ENCODE data around the gene DIRAS1.
"Not testable (repeated sequence)": the region's sequence is repeated elsewhere in the genome, so short reads cannot be mapped to it uniquely, and the experiment has no call there.

DIRAS1 gene

DNA sequence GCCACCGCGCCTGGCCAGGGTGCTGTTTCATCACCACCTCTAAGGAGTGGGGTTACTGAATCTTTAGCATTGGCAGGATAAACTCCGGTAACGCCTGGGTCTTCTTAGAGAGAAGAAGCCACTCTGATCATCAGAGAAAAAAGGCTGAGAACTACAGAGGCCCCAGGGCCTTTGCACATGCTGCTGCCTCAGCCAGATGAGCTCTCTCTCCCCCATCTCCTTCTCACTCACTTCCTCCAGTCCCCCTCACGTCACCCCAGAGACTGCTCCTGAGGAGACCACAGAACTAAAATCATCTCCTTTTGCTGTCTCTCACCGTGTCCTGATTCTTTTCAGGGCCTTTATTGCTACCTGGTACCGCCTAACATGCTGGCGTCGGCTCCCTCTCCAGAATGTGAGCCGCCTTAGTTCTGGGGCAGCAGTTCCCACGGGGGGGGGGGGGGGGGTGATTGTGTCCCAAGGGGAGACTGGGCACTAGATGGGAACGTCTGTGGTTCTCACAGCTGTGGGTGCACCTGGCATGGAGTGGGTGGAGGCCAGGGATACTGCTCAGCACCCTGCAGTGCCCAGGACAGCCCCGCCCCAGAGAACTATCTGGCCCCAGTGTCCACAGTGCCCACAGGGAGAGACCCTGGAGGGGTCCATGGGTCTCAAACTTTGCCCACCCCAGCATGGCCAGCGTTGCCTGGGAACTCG, 5.1 kb upstream of the DIRAS1 start:
- no peak for DNase-seq

- DNase-seq = no peak
These were observed 3.0 kb upstream of the DIRAS1 start for GRCh38 chr19:2724148-2724557.

- DNase-seq = no peak
These were observed 2.6 kb upstream of the DIRAS1 start for GRCh38 chr19:2723747-2724146.

GRCh38 chr19:2723345-2723715, 2.2 kb upstream of the DIRAS1 start:
- DNase-seq = no peak

DNA sequence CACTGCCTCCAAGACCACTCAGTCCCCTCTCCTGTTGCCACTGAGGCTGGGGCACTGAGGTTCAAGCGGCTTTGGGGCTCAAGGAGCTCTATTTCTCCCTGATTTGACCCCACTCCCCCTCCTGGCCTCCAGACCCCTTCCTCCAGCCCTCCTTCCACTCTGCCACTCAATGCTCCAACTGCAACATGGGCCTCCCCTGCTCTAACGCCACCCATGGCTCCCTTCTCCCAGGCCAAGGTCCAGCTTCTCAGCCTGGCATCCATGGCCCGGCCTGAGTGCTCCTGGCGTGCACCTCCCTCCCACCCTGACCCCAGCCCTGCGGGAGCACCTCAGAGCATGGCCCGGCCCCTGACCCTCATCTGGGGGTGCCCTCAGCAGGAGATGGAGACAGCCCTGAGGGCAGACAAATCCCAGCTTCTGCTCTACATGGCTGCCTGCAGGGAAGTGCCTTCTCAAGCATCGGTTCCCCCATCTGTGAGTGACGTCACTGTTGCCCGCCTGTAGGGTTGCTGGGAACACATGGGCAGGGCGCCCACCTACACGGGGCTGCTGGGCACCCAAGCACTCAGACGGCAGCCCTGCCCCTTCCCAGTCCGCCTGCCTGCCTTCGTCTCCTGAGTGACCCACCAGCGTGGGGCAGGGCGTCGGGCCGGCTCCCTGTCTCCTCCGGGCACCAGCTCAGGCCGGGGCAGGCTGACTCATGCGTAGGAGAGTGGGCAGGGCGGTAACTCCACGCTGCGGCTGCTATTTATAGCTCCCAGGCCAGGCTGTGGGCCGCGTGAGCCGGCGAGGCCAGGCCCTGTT, 1.6 kb upstream of the DIRAS1 start:
- DNase-seq = no peak

DNA sequence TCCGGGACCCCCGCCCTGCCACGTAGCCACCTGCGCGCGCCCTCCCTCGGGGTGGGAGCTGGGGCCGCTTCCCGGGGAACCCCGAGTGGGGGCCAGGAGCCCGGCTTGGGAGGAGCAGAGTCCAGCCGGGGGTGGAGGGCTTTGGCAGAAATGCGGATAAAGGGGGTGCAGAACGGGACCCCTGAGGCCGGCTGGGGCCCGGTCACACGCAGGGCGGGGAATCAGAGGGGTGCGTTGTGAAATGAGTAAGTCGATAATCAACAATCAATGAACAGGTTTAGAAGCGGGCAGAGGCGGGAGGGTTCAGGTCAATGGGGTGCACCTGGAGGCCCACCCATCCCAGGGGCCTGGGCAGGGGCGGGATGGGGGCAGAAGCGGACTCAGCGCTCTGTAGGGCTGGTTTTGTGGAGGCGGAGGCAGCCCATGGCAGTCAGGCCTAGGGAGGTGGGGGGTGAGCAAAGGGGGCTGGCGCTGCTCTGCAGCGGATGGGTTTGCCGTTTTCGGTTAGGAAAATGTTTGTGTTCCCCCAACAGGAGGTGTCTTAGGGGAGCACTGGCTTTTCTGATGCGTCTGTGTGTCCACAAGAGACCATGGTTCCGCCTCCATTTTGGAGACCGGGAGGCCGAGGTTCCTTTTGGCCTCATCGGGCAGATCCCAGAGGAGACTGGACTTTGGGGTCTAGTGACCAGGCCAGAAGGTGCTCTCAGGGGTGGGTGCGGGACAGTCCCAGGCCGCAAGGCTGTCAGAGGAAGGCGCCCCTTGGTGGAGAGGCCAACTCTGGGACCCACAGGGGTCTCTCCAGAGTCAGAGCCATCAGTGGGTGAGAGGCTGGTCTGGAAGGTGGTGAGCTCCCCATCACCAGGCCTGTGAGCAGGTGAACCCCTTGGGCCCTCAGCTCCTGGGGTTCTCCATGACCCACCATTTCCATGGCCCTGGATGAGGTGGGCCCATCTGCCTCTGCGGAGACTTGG, 683 bp upstream of the DIRAS1 start:
- DNase-seq = no peak

DNA sequence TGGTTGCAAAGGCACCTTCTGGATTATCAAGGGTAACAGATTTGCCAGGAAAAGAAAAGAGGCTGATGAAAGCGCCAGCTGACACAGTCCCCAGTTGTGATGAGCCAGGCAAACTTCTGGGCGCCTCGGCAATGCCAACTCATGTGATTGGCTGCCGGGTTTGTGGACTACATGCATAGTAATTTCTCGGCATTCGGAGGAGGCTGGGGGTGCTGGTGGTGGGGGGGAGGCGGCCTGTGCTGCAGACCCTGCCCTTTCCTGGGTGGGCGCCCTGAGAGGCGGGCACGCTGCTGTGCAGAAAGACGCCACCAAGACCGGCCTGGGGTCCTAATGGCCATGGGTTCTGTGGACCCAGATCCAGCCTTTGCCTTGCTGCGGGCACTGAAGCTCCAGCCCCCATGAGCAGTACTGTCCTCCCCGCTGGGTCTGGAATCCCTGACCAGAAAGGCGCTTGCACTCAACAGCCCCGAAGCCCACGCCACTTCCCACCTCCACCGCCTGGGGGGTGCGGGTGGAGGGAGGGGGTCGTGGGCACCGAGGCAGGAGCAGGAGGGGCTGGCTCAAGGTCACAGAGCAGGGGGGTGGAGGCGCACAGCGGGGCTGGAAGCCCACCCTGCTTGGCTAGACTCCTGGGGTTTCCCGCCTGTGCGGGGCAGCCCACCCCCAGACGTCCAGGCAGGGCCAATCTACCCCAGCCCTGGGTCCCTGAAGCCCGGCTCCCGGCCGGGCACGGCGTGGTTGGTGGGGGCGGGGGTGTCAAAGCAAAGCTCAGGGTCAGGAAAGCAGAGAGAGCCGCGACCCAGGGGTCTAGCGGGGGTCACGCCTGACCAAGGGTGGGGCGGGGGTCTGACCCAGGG, 1.0 kb downstream of the DIRAS1 start:
- no peak for DNase-seq

DNA sequence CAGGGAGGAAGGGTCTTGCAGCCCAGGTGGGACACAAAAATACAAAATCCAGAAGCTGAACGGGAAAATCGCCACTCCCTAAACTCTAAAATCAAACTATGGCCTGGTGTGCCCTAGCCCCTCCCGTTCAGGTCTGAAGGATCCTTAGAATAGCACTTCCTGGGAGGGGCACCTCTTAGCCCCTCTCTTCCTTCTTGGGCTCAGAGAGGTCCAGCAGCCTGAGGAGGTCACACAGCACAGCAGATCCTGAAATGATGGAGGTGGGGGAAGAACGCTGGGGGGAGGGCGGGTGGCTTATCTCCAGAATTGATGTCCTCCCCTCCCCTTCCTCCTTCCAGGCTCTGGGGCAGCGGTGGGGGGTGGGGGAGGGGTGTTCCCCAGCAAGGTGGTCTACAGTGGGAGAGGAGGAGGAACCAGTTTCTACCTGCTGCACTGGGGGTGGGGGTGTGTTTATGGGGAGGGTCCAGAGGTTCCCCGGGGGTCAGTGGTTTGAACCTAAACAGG, 1.9 kb downstream of the DIRAS1 start:
- DNase-seq = no peak

DNA sequence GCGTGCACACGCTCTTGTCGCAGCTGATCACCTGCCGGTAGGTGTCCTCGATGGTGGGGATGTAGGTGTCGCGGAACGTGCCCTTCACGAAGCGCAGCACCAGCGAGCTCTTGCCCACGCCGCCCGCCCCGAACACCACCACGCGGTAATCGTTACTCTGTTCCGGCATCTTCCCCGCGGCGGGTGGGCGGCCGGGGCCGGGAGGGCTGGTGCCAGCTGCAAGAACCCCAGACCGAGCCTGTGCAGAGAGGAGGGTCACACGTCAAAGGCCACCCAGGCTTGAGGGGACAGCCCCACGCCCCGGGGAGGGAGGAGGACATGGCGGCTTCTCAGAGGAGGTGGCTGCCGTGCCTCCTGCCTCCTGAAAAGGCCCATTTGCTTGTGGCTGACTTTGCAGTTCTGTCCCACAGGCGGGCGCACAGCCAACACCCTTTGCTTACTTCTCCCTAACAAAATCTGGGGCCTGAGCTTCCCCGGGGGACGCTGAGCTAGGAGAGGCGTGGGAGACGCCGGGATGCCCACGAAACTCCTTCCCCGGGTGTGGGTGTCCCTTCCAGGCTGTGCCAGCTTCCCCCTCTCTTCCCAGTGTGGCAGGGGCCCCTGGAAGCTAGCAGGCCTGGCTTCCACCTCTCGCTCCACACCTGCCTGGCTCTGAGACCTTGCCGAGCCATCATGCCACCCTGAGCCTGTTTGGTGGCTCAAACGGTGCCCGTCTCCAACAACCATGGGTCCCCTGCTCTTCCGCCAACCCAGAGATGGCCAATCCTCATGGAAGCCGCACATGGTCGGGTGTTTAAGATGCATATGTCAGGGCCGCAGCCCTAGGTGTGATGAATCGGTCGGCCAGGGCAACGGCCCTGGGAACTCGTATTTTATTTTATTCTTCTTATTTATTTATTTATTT, 3.3 kb downstream of the DIRAS1 start:
- DNase-seq = no peak

- DNase-seq = no peak
These were observed 4.2 kb downstream of the DIRAS1 start for GRCh38 chr19:2716722-2717637.

DNA sequence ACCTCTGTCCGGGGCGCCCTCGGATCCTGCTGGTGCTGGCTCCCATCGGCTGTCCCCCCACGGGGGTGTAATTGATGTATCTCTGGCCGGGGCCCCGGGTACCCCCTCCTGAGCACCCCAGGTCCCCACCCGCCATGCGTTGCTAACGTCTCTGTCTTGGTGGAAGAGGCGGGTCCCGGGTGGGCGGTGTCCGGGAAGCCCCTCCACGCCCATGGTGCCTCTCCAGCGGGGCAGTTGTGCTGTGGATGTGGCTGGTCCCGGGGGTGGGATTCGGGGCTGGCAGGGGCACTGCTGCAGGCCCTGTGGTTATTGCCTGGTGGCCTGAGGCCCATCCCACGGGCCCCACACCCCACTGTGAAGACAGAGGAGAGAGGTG, 4.9 kb downstream of the DIRAS1 start:
- DNase-seq = no peak

DNA sequence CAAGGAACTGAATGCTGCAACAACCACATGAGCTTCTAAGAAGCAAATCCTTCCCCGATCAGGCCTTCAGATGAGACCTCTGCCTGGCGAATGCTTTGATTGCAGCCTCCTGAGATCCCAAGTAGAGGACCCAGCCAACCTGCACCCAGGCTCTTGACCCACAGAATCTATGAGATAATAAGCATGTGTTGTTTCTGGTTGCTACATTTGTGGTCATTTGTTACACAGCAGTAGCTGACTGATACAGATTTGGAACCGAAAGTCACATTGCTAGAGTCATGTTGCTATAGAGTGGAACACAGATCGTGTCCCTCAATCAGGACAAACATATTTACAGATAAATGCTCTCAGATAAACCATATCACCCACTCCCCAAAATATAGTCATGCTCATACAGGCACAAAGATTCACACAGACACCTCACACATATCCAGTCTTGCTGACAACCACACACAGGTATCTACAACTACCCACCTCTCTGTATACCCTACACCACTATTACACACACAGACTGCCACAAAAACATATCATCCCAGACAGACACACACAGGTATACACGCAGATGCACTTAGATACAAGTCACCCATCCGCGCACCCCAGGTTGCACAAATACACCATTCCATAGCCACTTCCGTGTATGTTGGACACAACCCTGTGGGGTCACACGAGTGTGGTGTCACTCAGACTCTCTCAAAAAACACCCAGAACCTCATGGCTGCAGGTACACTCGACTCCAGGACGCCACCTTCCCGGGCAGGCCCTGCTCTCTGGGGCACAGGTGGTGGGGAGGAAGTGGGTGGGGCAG, 5.5 kb downstream of the DIRAS1 start:
- no peak for DNase-seq

DNA sequence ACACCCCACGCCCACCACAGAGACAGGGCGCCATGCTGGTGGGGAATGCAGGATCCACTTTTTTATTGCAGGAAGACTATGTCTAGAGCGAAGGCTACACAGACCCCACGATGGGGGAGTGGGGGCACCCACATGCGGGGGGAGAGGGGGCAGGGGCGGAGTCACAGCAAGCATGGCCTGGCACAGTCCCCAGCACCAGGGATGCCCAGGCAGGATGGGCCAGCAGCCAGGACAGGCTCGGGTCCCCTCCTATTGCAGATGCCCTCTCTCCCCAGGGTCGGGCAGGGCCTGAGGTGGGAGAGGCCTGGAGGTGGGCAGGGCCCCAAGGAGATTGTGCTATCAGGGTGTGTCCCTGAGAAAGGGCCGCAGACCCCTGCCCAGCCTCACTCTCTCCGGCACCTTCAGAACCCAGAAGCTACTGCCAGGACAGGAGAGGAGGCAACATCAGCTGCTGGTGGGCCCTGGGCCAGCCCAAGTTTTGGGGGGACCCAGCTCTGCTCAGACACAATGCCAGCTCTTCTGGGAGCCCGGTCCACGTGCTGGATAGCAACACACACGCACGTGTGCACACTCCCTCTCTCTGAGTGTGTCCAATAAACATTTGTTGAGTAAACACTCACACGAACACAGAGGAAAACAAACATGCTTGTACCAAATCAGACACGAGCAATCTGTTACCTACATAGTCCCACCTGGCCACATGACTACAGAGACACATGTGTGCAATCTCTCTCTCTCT, 6.5 kb downstream of the DIRAS1 start:
- DNase-seq = no peak

DNA sequence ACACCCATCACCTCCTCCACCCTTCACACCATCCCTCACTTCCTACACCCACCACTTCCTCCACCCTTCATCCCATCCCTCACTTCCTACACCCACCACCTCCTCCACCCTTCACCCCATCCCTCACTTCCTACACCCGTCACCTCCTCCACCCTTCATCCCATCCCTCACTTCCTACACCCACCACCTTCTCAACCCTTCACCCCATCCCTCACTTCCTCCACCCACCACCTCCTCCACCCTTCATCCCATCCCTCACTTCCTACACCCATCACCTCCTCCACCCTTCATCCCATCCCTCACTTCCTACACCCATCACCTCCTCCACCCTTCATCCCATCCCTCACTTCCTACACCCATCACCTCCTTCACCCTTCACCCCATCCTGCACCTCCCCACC, 7.1 kb downstream of the DIRAS1 start:
- DNase-seq = not testable (repeated sequence)

DNA sequence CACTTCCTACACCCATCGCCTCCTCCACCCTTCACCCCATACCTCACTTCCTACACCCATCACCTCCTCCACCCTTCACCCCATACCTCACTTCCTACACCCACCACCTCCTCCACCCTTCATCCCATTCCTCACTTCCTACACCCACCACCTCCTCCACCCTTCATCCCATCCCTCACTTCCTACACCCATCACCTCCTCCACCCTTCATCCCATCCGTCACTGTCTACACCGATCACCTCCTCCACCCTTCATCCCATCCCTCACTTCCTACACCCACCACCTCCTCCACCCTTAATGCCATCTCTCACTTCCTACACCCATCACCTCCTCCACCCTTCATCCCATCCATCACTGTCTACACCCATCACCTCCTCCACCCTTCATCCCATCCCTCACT, 8.0 kb downstream of the DIRAS1 start:
- not testable (repeated sequence) for DNase-seq

DNA sequence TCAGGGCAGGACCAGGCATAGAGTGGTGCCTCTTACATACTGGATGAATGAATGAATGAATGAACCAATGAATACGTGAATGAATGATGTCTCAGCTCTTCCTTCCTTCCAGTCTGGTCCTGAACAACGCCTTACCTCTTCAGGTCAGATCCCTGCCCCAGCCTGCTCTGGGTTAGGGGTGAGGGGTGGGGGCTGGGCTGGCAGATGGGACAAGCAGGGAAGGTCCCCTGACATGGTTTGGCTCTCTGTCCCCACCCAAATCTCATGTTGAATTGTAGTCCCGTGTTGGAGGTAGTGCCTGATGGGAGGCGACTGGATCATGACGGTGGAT, 9.3 kb downstream of the DIRAS1 start:
- no peak for DNase-seq

GRCh38 chr19:2711172-2711874, 9.8 kb downstream of the DIRAS1 start:
- no peak for DNase-seq

DNA sequence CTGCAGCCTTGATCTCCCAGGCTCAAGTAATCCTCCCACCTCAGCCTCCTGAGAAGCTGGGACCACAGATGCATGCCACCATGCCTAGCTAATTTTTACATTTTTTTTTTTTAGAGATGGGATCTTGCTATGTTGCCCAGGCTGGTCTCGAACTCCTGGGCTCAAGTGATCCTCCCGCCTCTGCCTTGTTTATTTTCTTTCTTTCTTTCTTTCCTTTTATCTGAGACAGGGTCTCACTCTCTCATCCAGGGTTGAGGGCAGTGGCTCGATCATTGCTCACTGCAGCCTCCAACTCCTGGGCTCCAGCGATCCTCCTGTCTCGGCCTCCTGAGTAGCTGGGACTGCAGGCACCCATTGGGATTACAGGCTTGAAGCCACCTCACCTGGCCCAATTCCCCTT, 14.9 kb downstream of the DIRAS1 start:
- no peak for DNase-seq

Measured in NCI-H774 (cell line).